Effector memory CD8-positive, alpha-beta T cell (primary cell): ENCODE results near the gene CMTR2.

ENCODE experiments used
- ATAC-seq: fragments of 150-1000 bp; cut with Tn5 transposase; replicated peaks from 2 replicates; pipeline ENCODE4 v1.10.0; 2021; ENCODE audit warnings: mild to moderate bottlenecking, moderate library complexity
- DNase-seq, 3 experiments: peaks; one replicate each; pipeline ENCODE4 v3.0.0; 2021
- H3K27ac Mint-ChIP-seq, 2 donors: one replicate each; pipeline ENCODE4 v1.8.0; 2022; ENCODE audit warnings: mild to moderate bottlenecking in 2 of 2, mixed read lengths in 2 of 2, moderate library complexity in 2 of 2
- H3K27me3 Mint-ChIP-seq, 2 donors: one replicate each; pipeline ENCODE4 v1.8.0; 2022; ENCODE audit warnings: mixed read lengths in 2 of 2
- H3K36me3 Mint-ChIP-seq: one replicate; pipeline ENCODE4 v1.8.0; 2022; ENCODE audit warnings: mild to moderate bottlenecking, moderate library complexity, mixed read lengths; ENCODE audit not compliant: insufficient read depth
- H3K4me1 Mint-ChIP-seq, 2 donors: one replicate each; pipeline ENCODE4 v1.8.0; 2022; ENCODE audit warnings: low read depth in 2 of 2, mixed read lengths in 2 of 2
- H3K4me3 Mint-ChIP-seq, 2 donors: one replicate each; pipeline ENCODE4 v1.8.0; 2022; ENCODE audit warnings: mild to moderate bottlenecking in 2 of 2, mixed read lengths in 2 of 2, moderate library complexity in 2 of 2
- H3K9me3 Mint-ChIP-seq, 2 donors: one replicate each; pipeline ENCODE4 v1.8.0; 2022; ENCODE audit warnings: mixed read lengths in 2 of 2

The CMTR2 gene

DNA sequence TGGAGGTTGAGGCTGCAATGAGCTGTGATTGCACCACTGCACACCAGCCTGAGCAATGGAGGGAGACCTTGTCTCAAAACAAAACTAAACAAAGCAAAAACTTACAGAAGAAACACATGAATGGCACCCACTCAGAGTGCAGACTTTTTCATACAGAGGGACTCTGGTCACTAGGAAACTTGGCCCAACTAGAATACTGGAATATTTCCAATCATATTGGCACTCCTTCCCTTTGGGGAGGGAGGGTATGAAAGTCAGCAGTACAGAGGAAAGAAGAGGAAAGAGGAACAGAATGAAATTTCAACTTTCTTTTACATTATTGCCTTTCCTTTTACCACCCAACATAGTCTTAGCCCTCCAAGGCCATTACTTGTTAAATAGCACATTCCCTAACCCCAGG, 28.2 kb downstream of the CMTR2 start:
- no peak for DNase-seq
- no peaks in the 10 kb centered on the region for H3K9me3 Mint-ChIP-seq
- H3K4me1 Mint-ChIP-seq, result no peaks in the 10 kb centered on the region
- H3K27me3 Mint-ChIP-seq, result peaks cover 51 to 66% of the 10 kb centered on the region in 2 donors
- H3K4me3 Mint-ChIP-seq, result no peak overlapping the region
- H3K36me3 Mint-ChIP-seq, result peaks cover 3% of the 10 kb centered on the region
- no peak for ATAC-seq
- H3K27ac Mint-ChIP-seq, result no peak overlapping the region

DNA sequence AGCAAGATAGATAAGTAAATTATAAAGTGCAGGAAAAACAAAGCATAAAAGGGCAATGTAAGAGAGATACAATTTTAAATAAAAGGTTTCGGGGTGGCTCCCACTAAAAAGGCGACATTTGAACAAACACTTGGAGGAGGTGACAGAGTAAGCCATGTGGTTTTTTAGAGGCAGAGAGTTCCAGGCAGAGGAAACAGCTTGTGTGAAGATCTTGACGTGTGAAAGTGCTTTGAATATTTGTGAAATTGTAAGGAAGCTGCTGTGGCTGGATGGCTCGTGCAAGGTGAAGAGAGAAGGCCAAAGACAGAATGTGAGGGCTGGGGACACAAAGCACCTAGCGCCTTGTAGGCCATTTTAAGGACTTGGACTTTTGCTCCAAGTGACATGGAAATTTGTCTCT, 30.1 kb downstream of the CMTR2 start:
- peaks cover 3% of the 10 kb centered on the region for H3K36me3 Mint-ChIP-seq
- H3K27me3 Mint-ChIP-seq, result peaks cover 59 to 61% of the 10 kb centered on the region in 2 donors
- no peak overlapping the region for H3K4me3 Mint-ChIP-seq
- DNase-seq (no peak), ATAC-seq (no peak)
- H3K9me3 Mint-ChIP-seq, result no peaks in the 10 kb centered on the region
- no peak overlapping the region for H3K27ac Mint-ChIP-seq
- H3K4me1 Mint-ChIP-seq, result no peaks in the 10 kb centered on the region

DNA sequence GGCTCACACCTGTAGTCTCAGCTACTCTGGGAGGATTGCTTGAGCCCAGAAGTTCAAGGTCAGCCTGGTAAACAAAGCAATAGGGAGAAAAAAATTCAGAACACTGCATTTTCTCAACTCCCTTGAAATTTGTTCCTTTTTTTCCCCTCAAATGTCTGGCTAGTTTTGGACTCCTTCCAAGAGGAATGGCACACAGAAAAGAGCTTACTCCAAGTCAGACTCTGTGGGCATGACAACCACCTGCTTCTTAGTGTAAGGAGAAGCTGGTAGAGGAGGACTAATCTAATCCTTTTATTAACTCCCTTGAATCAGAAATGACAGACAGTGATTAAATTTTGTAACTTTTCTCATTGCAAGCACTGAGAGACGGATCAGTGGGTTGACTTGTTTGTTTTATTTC, 30.8 kb downstream of the CMTR2 start:
- Mint-ChIP-seq H3K9me3 (no peaks in the 10 kb centered on the region), H3K27ac (no peak overlapping the region), H3K27me3 (peaks cover 55 to 61% of the 10 kb centered on the region in 2 donors), H3K36me3 (peaks cover 3% of the 10 kb centered on the region), H3K4me1 (no peaks in the 10 kb centered on the region), H3K4me3 (no peak overlapping the region)
- ATAC-seq (no peak), DNase-seq (no peak)

DNA sequence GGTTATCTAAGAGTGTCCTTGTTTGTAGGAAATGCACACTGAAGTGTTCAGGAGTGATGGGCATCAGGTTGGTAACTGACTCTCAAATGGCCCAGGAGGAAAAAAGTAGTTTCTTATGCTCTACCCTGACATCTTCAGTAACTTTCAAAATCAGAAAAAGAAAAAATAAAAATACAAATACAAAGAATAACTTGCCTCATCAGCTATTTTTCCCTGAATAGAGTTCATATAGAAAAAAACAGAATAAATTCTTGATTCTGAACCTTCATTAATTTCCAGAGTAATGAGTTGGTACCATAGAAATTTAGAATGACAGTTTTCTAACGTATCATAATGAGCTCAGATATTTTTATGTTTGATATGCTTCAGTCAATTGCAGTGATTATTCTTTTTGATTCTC, 31.4 kb downstream of the CMTR2 start:
- Mint-ChIP-seq H3K4me1 (no peaks in the 10 kb centered on the region), H3K4me3 (no peak overlapping the region), H3K9me3 (no peaks in the 10 kb centered on the region), H3K36me3 (peaks cover 3% of the 10 kb centered on the region), H3K27me3 (peaks cover 53 to 55% of the 10 kb centered on the region in 2 donors), H3K27ac (no peak overlapping the region)
- DNase-seq (no peak), ATAC-seq (no peak)

DNA sequence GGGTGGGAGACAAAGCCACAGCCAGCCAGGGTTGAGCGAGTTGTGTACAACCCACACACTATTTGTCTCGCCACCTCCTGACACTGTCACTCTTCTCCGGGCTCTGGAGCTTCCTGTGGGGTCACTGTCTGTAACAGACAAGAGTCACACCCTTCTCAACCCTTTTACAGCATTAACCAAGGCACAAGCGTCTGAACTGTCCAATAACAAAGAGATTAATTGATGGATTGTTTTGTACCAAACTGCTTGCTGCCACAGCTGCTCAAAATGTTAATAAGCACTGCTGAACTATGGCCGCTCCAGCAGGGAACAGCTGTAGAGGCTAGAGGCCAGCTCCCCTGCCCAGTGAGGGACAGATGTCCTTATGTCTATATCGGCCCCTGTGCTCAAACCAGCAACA, 33.5 kb downstream of the CMTR2 start:
- DNase-seq (no peak), ATAC-seq (no peak)
- Mint-ChIP-seq H3K4me3 (no peak overlapping the region), H3K27me3 (peaks cover 34 to 52% of the 10 kb centered on the region in 2 donors), H3K36me3 (no peaks in the 10 kb centered on the region), H3K9me3 (no peaks in the 10 kb centered on the region), H3K27ac (no peak overlapping the region), H3K4me1 (no peaks in the 10 kb centered on the region)

DNA sequence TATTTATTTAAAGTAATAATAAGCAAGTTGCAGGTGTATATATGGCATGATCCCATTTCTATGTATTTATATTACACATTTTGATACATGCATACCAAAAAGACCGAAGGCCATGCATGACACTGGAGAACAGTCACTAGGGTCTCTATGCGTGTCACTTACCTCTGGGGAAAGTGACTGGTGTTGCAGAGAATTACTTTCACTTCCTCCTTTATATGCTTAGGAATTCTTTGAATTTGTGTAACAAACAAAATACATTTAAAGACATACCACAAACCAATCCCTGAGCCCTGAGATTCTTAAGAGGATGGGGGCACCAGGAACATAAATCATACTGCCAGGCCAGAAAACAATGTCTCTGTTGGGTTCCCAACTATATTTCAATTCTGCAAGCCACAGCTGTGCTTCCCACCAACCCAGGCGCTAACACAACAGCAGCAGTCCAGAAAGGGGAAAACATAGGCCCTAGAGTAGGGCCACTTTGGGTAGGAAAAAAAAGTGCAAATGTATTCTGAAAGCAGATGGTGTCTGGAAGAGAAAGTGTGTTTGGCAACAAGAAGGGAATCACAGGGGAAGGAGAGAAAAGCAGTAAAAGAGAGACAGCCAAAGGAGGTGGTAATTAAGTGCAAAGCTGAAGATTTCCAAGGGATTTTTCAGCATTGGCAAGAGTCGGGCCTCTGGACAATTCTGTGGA, 34.2 kb downstream of the CMTR2 start:
- no peaks in the 10 kb centered on the region for H3K9me3 Mint-ChIP-seq
- H3K27ac Mint-ChIP-seq, result no peak overlapping the region
- ATAC-seq, result no peak

DNA sequence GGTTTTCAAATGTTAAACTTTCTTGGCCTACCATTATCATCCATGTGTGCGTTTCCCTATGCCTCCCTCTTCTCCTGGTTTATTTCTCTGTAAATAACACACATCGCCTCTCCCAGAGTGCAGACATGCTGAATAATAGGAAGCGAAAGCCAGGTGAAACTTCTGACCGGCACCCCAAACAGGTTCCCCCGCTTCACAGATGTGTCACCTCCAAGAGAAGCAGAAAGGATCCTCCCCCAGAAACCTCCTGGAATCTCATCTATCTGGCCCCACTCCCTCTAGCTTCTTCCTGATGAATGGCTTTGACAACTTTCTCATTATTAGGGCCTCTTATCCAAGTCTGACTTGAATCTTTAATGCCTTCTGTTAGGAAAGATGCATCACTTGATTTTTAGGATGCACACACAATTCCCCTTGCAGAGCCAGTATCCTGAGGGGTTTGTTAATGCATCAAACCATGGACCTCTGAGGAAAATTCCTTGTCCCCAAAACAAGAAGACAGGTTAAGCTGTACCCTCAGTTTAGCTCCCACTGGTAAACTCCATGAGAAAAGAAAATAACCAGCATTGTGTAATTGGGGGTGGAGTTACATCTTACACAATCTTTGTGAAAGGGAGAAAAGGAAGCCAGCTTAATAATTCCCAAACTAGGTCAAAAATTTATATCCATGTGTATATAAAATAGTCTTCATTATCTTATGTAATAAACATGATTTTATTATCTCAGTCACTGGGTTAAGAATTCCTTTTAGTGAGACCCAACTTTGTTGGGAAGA, 38.6 kb downstream of the CMTR2 start:
- Mint-ChIP-seq H3K27me3 (peaks cover 18 to 37% of the 10 kb centered on the region in 2 donors), H3K27ac (no peak overlapping the region), H3K4me1 (no peaks in the 10 kb centered on the region), H3K36me3 (no peaks in the 10 kb centered on the region), H3K4me3 (no peak overlapping the region), H3K9me3 (no peaks in the 10 kb centered on the region)
- ATAC-seq (no peak), DNase-seq (no peak)

More for the DNA sequence above, 34.2 kb downstream of the CMTR2 start:
- no peak for DNase-seq
- Mint-ChIP-seq H3K36me3 (no peaks in the 10 kb centered on the region), H3K27me3 (peaks cover 28 to 51% of the 10 kb centered on the region in 2 donors), H3K4me3 (no peak overlapping the region), H3K4me1 (no peaks in the 10 kb centered on the region)

DNA sequence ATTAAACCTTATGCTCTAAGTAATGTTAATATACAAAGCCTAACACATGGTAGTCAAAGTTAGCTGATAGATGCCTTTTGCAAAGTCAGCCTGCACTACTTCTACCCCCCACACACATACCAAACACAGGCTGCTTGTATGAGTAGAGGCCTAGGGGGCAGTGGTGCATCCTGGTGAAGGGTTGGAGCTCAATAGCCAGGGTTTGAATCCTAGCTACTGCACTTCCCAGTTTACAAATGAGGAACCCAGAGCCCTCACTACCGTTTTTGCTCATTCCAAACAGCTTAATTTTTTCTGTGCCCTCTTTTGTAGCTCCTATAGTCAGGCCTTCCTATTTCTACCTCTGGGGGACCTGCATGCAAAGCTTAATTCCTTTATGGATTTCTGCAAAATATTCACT, 39.8 kb downstream of the CMTR2 start:
- H3K4me3 Mint-ChIP-seq, result no peak overlapping the region
- no peak for DNase-seq
- H3K27me3 Mint-ChIP-seq, result peaks cover 10 to 37% of the 10 kb centered on the region in 2 donors
- no peaks in the 10 kb centered on the region for H3K9me3 Mint-ChIP-seq
- no peak for ATAC-seq
- H3K4me1 Mint-ChIP-seq, result no peaks in the 10 kb centered on the region
- no peak overlapping the region for H3K27ac Mint-ChIP-seq
- no peaks in the 10 kb centered on the region for H3K36me3 Mint-ChIP-seq

DNA sequence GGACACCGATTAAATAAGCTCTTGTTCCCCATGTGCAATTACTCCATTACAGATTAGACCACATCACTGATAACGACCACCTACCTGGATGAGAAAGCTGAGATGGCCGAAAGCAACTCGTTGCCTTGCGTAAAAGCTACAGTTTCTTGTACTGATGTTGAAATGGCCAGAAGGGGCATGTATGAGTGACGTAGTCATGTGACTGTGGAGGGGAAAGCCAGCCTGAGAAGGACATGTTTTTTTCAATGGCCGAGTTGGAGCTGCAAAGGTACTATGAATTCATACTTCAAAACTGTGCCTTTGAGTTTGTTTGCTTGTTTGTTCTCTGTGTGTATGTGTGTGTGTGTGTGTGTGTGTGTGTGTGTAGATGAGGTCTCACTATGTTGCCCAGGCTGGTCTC, 41.7 kb downstream of the CMTR2 start:
- no peak for ATAC-seq
- Mint-ChIP-seq H3K4me1 (no peaks in the 10 kb centered on the region), H3K9me3 (no peaks in the 10 kb centered on the region), H3K27me3 (peaks cover 10 to 35% of the 10 kb centered on the region in 2 donors), H3K27ac (no peak overlapping the region), H3K4me3 (no peak overlapping the region), H3K36me3 (no peaks in the 10 kb centered on the region)
- DNase-seq, result no peak

DNA sequence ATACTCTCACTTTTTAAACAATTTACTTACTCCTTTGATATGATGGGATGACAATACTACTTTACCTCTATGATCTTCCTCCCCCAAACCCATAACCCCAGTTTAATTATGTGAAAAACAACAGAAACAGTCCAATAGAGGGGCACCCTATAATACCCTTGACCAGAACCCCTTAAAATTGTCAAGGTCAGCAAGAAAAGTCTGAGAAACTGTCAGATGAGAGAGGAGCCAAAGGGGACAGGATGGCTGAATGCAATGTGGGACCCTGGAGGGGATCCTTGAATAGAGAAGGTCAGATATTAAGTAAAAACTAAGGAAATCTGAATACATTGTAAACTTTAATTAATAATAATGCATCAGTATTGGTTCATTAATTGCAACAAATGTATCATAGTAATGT, 42.9 kb downstream of the CMTR2 start:
- H3K27me3 Mint-ChIP-seq, result peaks cover 10 to 30% of the 10 kb centered on the region in 2 donors
- H3K9me3 Mint-ChIP-seq, result no peaks in the 10 kb centered on the region
- H3K4me3 Mint-ChIP-seq, result no peak overlapping the region
- ATAC-seq (no peak), DNase-seq (no peak)
- no peak overlapping the region for H3K27ac Mint-ChIP-seq
- H3K4me1 Mint-ChIP-seq, result no peaks in the 10 kb centered on the region
- H3K36me3 Mint-ChIP-seq, result no peaks in the 10 kb centered on the region

DNA sequence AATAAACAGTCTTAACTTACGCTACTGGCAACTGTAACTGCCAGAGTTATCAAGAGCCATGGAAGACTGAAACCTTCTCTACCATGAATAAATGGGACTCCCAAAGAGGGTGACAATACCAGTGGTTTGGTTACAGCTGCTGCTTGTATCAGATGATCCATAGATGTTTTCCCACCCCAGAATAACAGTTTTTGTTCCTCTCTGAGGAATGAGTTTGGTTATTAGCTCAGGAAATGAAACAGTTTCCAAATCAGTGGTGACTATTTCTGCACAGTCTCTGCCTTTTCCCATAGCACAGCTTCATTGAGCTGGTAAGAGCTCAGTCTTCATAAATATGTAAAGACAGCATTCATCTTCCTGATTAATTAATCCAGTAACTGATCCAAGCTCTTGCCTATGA, 44.7 kb downstream of the CMTR2 start:
- H3K36me3 Mint-ChIP-seq, result no peaks in the 10 kb centered on the region
- DNase-seq (no peak), ATAC-seq (no peak)
- no peaks in the 10 kb centered on the region for H3K9me3 Mint-ChIP-seq
- H3K4me1 Mint-ChIP-seq, result no peaks in the 10 kb centered on the region
- H3K27ac Mint-ChIP-seq, result no peak overlapping the region
- H3K27me3 Mint-ChIP-seq, result peaks cover 18% of the 10 kb centered on the region in 2 donors
- no peak overlapping the region for H3K4me3 Mint-ChIP-seq

DNA sequence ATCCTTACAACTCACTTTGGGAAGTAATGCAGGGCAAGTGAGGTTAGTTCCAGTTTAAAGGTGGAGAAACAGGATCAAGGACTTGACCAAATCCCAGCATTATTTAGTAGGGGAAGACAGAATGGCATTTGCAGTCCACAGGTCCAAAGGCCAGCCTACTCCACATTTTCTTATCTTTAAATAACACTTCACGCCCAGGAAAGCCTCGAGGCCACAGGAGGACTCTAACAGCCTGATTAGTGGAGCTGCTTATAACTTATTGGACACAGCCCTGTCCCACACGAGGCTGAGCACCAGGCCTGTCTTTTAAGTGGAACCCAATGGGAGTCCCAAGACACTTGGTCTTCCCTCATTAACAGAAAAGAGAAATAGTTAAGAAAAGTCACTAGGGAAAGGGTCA, 46.6 kb downstream of the CMTR2 start:
- no peak overlapping the region for H3K4me3 Mint-ChIP-seq
- no peaks in the 10 kb centered on the region for H3K4me1 Mint-ChIP-seq
- ATAC-seq (no peak), DNase-seq (no peak)
- no peak overlapping the region for H3K27ac Mint-ChIP-seq
- peaks cover 20 to 23% of the 10 kb centered on the region in 2 donors for H3K27me3 Mint-ChIP-seq
- H3K9me3 Mint-ChIP-seq, result no peaks in the 10 kb centered on the region
- H3K36me3 Mint-ChIP-seq, result no peaks in the 10 kb centered on the region

DNA sequence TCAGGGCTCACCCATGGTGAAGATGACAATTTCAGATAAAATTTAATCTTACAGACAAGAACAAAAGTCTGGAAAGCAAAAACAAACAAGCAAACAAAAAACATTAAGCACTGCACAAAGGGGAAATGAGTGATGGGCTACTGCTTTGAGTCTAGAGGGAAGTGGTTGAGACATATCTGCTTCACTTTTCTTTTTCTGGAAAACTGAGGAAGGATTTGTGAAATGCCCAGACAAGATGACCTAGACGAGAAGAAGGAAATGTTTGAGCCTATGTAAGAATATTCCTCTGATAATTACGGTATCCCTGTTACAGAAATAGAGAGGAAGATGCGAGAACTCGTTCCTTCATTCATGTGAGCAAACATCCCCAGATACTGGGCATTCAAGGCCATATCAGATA, 47.2 kb downstream of the CMTR2 start:
- DNase-seq (no peak), ATAC-seq (no peak)
- no peaks in the 10 kb centered on the region for H3K9me3 Mint-ChIP-seq
- no peaks in the 10 kb centered on the region for H3K36me3 Mint-ChIP-seq
- H3K27me3 Mint-ChIP-seq, result peaks cover 23 to 25% of the 10 kb centered on the region in 2 donors
- no peaks in the 10 kb centered on the region for H3K4me1 Mint-ChIP-seq
- no peak overlapping the region for H3K27ac Mint-ChIP-seq
- no peak overlapping the region for H3K4me3 Mint-ChIP-seq
